Measurements from ENCODE around the gene BBOX1.
"Not testable (repeated sequence)": the region's sequence is repeated elsewhere in the genome, so short reads cannot be mapped to it uniquely, and the experiment has no call there.

The BBOX1 gene

GRCh38 chr11:27085605-27086004 lies 45.0 kb downstream of the BBOX1 start:
- no peak for DNase-seq

DNA sequence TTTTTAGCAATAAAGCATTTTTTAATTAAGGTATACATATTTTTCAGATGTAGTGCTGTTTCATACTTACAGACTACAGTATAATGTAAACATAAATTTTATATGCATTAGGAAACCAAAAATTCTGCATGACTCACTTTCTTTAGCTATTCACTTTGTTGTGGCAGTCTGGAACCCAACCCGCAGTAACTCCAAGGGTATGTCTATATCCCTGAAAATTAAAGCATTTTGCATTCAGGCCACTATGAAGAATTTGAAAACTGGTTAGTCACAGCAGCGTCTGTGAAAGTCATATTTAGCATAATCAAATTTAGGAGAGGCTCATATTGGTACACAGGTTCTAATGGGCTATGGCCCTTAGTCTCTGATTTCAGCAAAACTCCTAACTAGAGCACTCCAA lies 46.8 kb downstream of the BBOX1 start:
- DNase-seq: no peak

- no peak for DNase-seq
Measured at GRCh38 chr11:27088353-27088752, 47.7 kb downstream of the BBOX1 start.

DNA sequence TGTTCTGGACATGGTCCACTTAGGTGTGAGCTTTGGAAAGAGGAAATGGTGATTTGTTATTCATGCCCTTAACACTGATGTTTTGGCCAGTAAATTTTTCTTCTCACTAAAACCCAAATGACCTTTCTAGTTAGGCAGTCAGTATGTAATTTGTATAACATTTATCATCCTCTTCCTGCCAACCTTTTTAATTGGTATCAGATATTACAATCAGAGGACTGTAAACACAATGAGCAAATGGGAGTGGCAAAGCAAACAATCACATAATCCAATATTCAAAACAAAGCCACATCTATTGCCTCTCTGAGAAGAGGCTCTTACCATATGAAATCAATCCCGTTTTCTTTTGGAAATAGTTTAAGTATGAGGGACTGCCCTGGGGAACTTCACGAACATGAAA lies 49.1 kb downstream of the BBOX1 start:
- no peak for DNase-seq

- not testable (repeated sequence) for DNase-seq
Measured at GRCh38 chr11:27090357-27090948, 49.8 kb downstream of the BBOX1 start.

DNA sequence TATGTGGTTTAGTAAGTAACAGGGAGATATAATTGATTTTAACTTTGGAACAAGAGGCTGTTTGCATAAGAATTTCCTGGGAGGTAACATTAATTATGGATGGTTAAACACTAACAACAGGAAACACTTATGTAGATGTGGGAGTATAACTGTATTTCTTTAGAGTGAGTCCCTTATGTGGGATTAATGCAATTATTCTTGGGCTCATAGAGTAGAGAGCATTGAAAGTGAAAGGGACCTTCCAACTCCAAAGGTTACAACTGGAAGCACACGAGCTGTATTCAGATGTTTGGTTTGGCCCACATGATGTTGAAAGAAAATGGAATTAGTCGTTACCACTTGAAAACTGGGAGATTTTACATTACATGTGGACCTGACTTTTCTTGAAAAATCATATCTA lies 53.5 kb downstream of the BBOX1 start:
- no peak for DNase-seq

DNA sequence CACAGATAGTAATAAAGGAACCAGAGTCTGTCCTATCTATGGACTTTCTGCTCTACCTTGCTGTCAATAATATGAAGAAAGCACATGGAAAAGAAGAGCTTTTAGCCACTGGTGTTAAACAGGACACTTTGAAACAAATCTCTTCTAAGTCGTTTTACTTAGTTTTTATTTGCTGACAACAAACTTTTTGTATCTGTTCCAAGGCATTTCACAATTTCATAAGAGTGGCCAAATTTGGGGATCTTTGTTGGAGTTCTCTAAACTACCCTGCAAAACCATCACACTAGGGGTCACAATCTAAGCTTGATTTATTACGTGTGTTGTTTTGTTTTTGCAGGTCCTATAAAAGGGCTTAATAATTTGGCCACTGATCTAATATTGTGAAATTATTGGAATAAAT lies 54.4 kb downstream of the BBOX1 start:
- DNase-seq: no peak

GRCh38 chr11:27095887-27096286 lies 55.3 kb downstream of the BBOX1 start:
- no peak for DNase-seq

DNA sequence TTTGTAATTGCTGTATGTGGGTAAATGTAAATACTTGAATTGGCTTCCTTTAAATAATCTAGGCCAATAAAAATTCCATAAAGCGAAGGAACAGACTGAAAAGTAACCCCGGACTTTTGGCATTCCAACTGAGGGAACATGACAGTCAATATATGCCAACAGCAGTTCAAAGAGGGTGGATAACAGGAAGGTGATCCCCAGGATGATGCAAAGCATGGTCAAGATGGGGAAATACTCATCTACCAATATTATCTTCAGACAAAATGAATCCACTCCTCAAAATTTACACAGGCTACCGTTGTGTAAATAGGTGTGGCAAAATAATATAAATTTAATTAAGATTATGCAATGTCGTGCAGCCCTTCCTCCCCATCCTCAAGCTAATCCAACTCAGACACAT lies 56.9 kb downstream of the BBOX1 start:
- DNase-seq: no peak

DNA sequence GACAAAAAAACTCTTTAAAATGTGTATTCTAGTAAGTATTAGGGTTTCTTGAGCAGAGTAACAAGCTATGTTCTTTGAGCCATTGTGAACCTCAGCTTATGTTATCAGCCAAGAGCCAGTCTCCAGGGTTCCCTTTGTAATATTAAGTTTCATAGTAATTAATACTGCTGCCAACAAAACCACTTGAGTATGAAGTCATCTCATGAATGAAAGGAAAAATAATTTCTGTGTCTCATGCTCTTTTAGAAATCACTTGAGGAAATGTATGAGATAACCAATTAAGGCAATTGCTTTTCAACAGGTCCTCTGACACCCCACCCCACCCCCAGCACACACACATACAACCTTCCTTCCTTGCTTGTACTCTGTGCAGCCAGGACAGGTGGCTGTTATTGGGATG lies 59.9 kb downstream of the BBOX1 start:
- DNase-seq: no peak

GRCh38 chr11:27107548-27107947 lies 66.9 kb downstream of the BBOX1 start:
- DNase-seq: no peak

- DNase-seq: no peak
Measured at GRCh38 chr11:27108809-27109208, 68.2 kb downstream of the BBOX1 start.

DNA sequence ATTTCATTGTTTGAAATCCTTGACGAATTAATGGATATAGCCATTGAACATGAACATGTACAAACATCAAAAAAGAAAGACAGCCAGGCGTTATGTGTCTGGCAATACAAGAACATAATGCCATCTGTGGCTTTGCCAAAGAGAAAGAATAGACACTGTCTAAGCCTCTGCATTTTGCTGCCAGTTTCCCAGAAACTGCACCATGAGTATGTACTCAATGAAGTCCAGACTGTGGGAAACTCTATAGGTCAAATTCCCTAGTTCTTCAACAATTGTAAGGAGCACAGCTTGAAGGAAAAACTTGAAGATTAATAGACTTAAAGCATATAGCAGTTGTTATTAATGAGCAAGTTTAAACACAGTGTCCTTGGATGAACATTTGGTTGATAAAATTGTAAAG lies 71.3 kb downstream of the BBOX1 start:
- no peak for DNase-seq

- DNase-seq: no peak
Measured at GRCh38 chr11:27112946-27113345, 72.3 kb downstream of the BBOX1 start.

DNA sequence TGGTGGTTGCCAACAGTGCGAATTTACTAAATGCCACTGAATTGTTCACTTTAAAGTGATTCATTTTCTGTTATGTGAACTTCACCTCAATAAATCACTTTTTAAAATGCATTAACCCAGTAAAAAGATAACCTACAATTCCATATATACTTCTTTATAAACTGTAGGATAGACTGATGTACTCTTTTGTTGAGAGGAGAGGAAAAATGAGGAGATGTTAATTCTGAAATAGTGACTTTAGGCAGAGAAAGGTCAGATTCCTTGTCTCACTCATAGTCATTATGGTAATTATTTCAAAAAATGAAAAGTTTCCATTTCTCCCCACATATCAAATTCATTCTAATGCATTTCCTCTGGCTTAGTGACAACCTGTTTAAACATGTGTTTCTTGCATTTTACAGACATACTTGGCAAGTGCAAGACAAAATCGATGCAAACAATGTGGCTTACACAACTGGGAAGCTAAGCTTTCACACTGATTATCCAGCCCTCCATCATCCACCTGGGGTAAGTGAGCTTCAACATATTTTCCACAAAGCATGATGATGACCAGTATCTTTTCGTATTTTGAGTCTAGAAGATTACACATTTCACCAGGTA lies 74.5 kb downstream of the BBOX1 start:
- DNase-seq: no peak

DNA sequence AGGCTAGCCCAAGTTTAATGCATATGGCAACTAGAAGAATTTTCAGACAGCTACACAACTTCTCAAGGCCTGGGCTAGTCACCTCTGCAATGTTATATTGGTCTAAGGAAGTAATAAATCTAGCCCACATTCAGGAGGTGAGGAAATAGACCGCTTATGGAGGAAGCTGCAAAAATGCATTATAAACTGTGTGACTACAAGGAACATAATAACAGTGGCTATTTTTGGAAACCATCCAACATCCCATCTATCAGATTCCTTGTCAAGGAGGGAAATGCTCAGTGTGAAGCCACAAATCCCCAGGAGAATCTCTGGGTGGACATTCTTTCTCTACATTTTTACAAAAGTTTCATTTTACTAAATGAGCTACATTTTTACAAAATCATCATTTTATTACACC lies 76.1 kb downstream of the BBOX1 start:
- no peak for DNase-seq

GRCh38 chr11:27118371-27118770 lies 77.8 kb downstream of the BBOX1 start:
- no peak for DNase-seq

DNA sequence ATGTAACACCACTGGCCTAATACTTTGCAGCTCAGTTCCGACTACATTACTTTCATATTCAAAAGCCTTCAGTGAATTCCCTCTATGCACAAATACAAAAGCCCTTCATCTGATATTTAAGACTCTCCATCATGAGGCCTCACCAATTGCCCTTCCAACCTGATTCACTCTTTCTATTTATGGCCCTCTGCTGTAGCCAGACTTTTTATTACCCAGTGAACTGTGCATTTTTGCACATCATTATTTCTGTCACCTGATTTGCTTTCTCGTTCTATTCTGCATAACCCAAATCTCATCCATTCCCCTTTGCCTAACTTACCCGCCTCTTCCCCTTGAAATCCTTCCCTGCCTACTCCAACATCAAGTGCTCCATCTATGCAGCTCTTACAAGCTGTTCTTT lies 78.3 kb downstream of the BBOX1 start:
- DNase-seq: no peak

DNA sequence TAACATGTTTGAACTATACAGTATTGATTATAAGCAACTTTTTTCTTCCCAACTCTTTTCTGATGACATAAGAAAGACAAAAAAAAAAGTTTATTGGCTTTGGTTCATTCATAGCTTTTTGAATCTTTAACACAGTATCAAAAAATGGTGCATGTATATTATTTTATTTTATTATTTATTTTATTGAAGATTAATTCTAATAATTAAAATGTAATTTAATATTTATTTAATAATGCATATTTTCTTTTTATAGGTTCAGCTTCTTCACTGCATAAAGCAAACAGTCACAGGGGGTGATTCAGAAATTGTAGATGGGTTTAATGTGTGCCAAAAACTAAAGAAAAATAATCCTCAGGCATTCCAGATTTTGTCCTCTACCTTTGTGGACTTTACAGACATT lies 78.8 kb downstream of the BBOX1 start:
- DNase-seq: no peak

DNA sequence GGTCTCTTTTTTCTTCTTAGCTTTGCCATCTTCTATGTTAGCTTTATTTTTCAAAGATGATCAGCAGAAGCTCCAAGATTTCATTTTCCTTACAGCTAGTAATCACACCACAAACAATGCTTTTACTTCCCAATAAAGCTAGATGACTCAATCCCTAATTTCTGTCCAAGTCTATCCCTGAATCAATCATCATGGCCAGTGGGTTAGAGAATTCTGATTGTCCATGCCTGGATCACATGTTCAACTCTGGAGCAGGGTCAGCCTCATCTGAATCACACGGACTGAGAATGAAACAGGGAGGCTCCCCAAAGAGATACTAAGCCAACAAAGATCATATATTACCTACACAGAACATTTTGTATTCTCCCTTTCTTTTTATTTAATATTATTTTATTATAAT lies 79.6 kb downstream of the BBOX1 start:
- DNase-seq: no peak

GRCh38 chr11:27122001-27122400 lies 81.4 kb downstream of the BBOX1 start:
- DNase-seq: no peak

- DNase-seq: no peak
Measured at GRCh38 chr11:27124514-27125264, 84.1 kb downstream of the BBOX1 start.

GRCh38 chr11:27129686-27130085 lies 89.1 kb downstream of the BBOX1 start:
- no peak for DNase-seq

GRCh38 chr11:27130806-27131205 lies 90.2 kb downstream of the BBOX1 start:
- DNase-seq: no peak

GRCh38 chr11:27135924-27136329 lies 95.3 kb downstream of the BBOX1 start:
- DNase-seq: not testable (repeated sequence)
